Keratinocyte (primary cell): ENCODE data around the gene DMP1. TPM values are rescaled to one million over a fixed set of nuclear protein-coding genes. Genes with fewer than 3 reads are reported as not detected.

Experiments used
- DNase-seq: peaks from one replicate; pipeline ENCODE4 v3.0.0-alpha.2; 2011; ENCODE audit warnings: low read depth, missing footprints, low spot score
- FAIRE-seq: peaks from 2 replicates; lab custom pipeline; 2011; peaks lifted over from hg19 to GRCh38; lab: Jason Lieb, UNC
- H2AFZ ChIP-seq: 2 replicates; pipeline ENCODE4 v1.6.0; 2012; ENCODE audit warnings: low read length, control low read depth, inconsistent platforms; ENCODE audit not compliant: control insufficient read depth
- H3K27ac ChIP-seq: 2 replicates; pipeline ENCODE4 v1.5.1; 2011; ENCODE audit warnings: low read length; ENCODE audit not compliant: control insufficient read depth, insufficient read depth
- H3K27me3 ChIP-seq: 3 replicates; pipeline ENCODE4 v1.6.0; 2011; ENCODE audit warnings: low read length; ENCODE audit not compliant: control insufficient read depth, insufficient read depth; ENCODE audit errors: extremely low read depth
- H3K36me3 ChIP-seq, 2 experiments: 2 replicates in 1 of 2; 3 replicates in 1 of 2; pipeline ENCODE4 v1.5.1; 2011; ENCODE audit warnings: low read length in 2 of 2, mild to moderate bottlenecking in 1 of 2; ENCODE audit not compliant: control insufficient read depth in 2 of 2, insufficient read depth in 2 of 2; ENCODE audit errors: extremely low read depth in 1 of 2
- H3K4me1 ChIP-seq: 3 replicates; pipeline ENCODE4 v1.5.1; 2011; ENCODE audit warnings: low read length; ENCODE audit not compliant: control insufficient read depth, insufficient read depth; ENCODE audit errors: extremely low read depth
- H3K4me2 ChIP-seq: 3 replicates; pipeline ENCODE4 v1.6.0; 2011; ENCODE audit warnings: low read depth, low read length; ENCODE audit not compliant: control insufficient read depth, insufficient read depth; ENCODE audit errors: extremely low read depth
- H3K4me3 ChIP-seq, 3 experiments: fragments of 200-600 bp in 1 of 3; sonication (generic) in 1 of 3; 2 replicates in 2 of 3; 3 replicates in 1 of 3; pipeline ENCODE4 v1.5.1; 2011 to 2016; ENCODE audit warnings: low read length in 3 of 3, mild to moderate bottlenecking in 3 of 3, control low read depth in 2 of 3, inconsistent platforms in 1 of 3, low read depth in 1 of 3, mixed read lengths in 1 of 3, mixed run types in 1 of 3, moderate library complexity in 1 of 3; ENCODE audit not compliant: control insufficient read depth in 2 of 3, insufficient read depth in 2 of 3; ENCODE audit errors: extremely low read depth in 1 of 3
- H3K79me2 ChIP-seq: 2 replicates; pipeline ENCODE4 v1.6.0; 2012; ENCODE audit warnings: low read length; ENCODE audit not compliant: control insufficient read depth, insufficient read depth
- H3K9ac ChIP-seq: 3 replicates; pipeline ENCODE4 v1.6.0; 2011; ENCODE audit warnings: low read length; ENCODE audit not compliant: control insufficient read depth, insufficient read depth; ENCODE audit errors: extremely low read depth
- H3K9me1 ChIP-seq: 3 replicates; pipeline ENCODE4 v1.6.0; 2011; ENCODE audit warnings: low read length; ENCODE audit not compliant: control insufficient read depth, insufficient read depth; ENCODE audit errors: extremely low read depth
- H3K9me3 ChIP-seq: 2 replicates; pipeline ENCODE4 v1.5.1; 2012; ENCODE audit warnings: low read depth, low read length; ENCODE audit not compliant: control insufficient read depth
- H4K20me1 ChIP-seq: 3 replicates; pipeline ENCODE4 v1.6.0; 2011; ENCODE audit warnings: low read length; ENCODE audit not compliant: control insufficient read depth, insufficient read depth; ENCODE audit errors: extremely low read depth
- EZH2 ChIP-seq: IDR thresholded peaks from one replicate; pipeline ENCODE4 v1.6.1; 2012; ENCODE audit warnings: inconsistent platforms, mild to moderate bottlenecking, low read length, moderate library complexity
- dilution Hi-C: fragments of 300-500 bp; cut with MboI; formaldehyde crosslinking; loops from one replicate; pipeline ENCODE4 v1.7.0; 2020; ENCODE audit warnings: low sequenced_read_pairs; ENCODE audit not compliant: extremely low pct_ligation_motif_present
- polyA plus RNA-seq, 5 experiments: library from polyadenylated mRNA; depleted of rRNA in 3 of 5; stranded (reverse) in 3 of 5; stranded (forward) in 1 of 5; unstranded in 1 of 5; fragments of >200 nt; gene quantifications; 1 replicate in 1 of 5; 2 replicates in 3 of 5; 3 replicates in 1 of 5; pipeline versions ENCODE4 v1.2.1 to v1.2.3, GENCODE V29; 2011 to 2012; ENCODE audit warnings: missing spikeins in 2 of 5, low read depth in 1 of 5, low replicate concordance in 1 of 5
- TF ChIP-seq, protein P1 (sequence below), 3 experiments: IDR thresholded peaks in 1 of 3; conservative IDR thresholded peaks in 1 of 3; optimal IDR thresholded peaks in 1 of 3; 2 replicates in 2 of 3; 3 replicates in 1 of 3; pipeline versions ENCODE3 to v1.5.1; 2011; ENCODE audit warnings: low read length in 3 of 3, mild to moderate bottlenecking in 3 of 3, moderate library complexity in 2 of 3, control low read depth in 1 of 3, inconsistent platforms in 1 of 3; ENCODE audit not compliant: insufficient read depth in 2 of 3; ENCODE audit errors: extremely low read depth in 1 of 3

The DMP1 gene
- polyA plus RNA-seq, 1 donor (not counting 4 experiments of a cell fraction or from before 2014, with no cell fraction given), result not detected

GRCh38 chr4:87651941-87652340, 1.9 kb downstream of the DMP1 start:
- no peaks in the 10 kb centered on the region for H3K27me3 ChIP-seq
- no peaks in the 10 kb centered on the region for H3K4me1 ChIP-seq
- H3K9me1 ChIP-seq, result no peaks in the 10 kb centered on the region
- DNase-seq (no peak), FAIRE-seq (no peak)
- H4K20me1 ChIP-seq, result no peaks in the 10 kb centered on the region
- no peak overlapping the region for H2AFZ ChIP-seq
- no peak overlapping the region for H3K4me2 ChIP-seq
- TF ChIP-seq EZH2, result no peak
- TF ChIP-seq, protein P1, sequence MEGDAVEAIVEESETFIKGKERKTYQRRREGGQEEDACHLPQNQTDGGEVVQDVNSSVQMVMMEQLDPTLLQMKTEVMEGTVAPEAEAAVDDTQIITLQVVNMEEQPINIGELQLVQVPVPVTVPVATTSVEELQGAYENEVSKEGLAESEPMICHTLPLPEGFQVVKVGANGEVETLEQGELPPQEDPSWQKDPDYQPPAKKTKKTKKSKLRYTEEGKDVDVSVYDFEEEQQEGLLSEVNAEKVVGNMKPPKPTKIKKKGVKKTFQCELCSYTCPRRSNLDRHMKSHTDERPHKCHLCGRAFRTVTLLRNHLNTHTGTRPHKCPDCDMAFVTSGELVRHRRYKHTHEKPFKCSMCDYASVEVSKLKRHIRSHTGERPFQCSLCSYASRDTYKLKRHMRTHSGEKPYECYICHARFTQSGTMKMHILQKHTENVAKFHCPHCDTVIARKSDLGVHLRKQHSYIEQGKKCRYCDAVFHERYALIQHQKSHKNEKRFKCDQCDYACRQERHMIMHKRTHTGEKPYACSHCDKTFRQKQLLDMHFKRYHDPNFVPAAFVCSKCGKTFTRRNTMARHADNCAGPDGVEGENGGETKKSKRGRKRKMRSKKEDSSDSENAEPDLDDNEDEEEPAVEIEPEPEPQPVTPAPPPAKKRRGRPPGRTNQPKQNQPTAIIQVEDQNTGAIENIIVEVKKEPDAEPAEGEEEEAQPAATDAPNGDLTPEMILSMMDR (optimal IDR thresholded peaks at IDR 0.05 in 1 of 3, IDR thresholded peaks at IDR 0.05 in 1 of 3, conservative IDR thresholded peaks at IDR 0.05 in 1 of 3; ENCODE audit: extremely low read depth in 1 of 3, insufficient read depth in 2 of 3, low read length in 3 of 3), result no peak
- H3K9ac ChIP-seq, result no peak overlapping the region
- H3K79me2 ChIP-seq, result no peaks in the 10 kb centered on the region
- dilution Hi-C loops, result no loop called here
- no peak overlapping the region for H3K27ac ChIP-seq
- H3K4me3 ChIP-seq, result no peak overlapping the region
- H3K36me3 ChIP-seq, result no peaks in the 10 kb centered on the region
- H3K9me3 ChIP-seq, result no peaks in the 10 kb centered on the region

- no peak for FAIRE-seq
- dilution Hi-C loops, result no loop called here
- H3K4me3 ChIP-seq, result no peak overlapping the region
- no peak overlapping the region for H3K9ac ChIP-seq
- H3K27ac ChIP-seq, result no peak overlapping the region
- H2AFZ ChIP-seq, result no peak overlapping the region
- no peak for DNase-seq
- no peaks in the 10 kb centered on the region for H3K9me1 ChIP-seq
- TF ChIP-seq EZH2, result no peak
- TF ChIP-seq, protein P1 (optimal IDR thresholded peaks at IDR 0.05 in 1 of 3, IDR thresholded peaks at IDR 0.05 in 1 of 3, conservative IDR thresholded peaks at IDR 0.05 in 1 of 3; ENCODE audit: extremely low read depth in 1 of 3, insufficient read depth in 2 of 3, low read length in 3 of 3), result no peak
- H3K4me1 ChIP-seq, result peaks cover 22% of the 10 kb centered on the region
- H4K20me1 ChIP-seq, result no peaks in the 10 kb centered on the region
- no peaks in the 10 kb centered on the region for H3K36me3 ChIP-seq
- no peaks in the 10 kb centered on the region for H3K9me3 ChIP-seq
- no peaks in the 10 kb centered on the region for H3K27me3 ChIP-seq
- H3K79me2 ChIP-seq, result no peaks in the 10 kb centered on the region
- H3K4me2 ChIP-seq, result no peak overlapping the region
These were observed 4.5 kb downstream of the DMP1 start for GRCh38 chr4:87654487-87655044.
